GM12892 (cell line): ENCODE measurements around the gene MYLK2.

Experiments
- POLR2A ChIP-seq: IDR thresholded peaks from 2 replicates; pipeline ENCODE4 v1.6.1; 2011; ENCODE audit warnings: low read depth, low read length, control low read depth
- POLR2AphosphoS5 ChIP-seq: IDR thresholded peaks from 2 replicates; pipeline ENCODE4 v1.6.1; 2011; ENCODE audit warnings: low read depth, low read length, control low read depth
- TAF1 ChIP-seq: IDR thresholded peaks from 2 replicates; pipeline ENCODE4 v1.6.1; 2011; ENCODE audit warnings: low read depth, mild to moderate bottlenecking, control low read depth, low read length, borderline replicate concordance

DNA sequence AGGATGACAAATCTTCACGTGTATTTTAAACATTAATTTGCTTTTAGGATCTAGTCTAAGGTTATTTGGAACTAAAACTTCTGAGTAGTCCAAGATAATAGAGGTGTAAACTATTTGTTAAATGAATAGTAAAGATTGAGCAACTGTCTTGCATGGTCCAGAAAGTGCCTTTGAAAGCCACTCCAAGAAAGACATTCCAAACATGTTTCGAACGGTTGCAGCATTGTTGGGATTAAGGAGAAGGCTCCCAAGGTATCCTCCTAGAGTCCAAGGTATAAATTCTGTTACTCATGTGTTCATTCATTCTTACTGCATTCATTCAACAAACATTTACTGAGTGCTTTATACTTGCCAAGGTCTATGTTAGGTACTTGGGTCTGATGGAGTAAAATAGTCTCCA lies 28.8 kb upstream of the MYLK2 start:
- TF ChIP-seq POLR2AphosphoS5 (no peak), TAF1 (no peak), POLR2A (no peak)
